Measurements from ENCODE around the gene MATN4. TPM values are rescaled to one million over a fixed set of nuclear protein-coding genes. Genes with fewer than 3 reads are reported as not detected.

Gene MATN4
- total and polyA plus RNA-seq, 2 of the 4 experiments (the other 2 are of a cell fraction): 0.12 TPM; not detected in 1

- H3K56ac ChIP-seq (ENCODE audit: extremely low read depth, insufficient read depth, low read length): peak overlapping the region; percentile 24
- H2BK15ac ChIP-seq (ENCODE audit: low read depth, low read length): peak overlapping the region; percentile 32; the same call in 2 of the 3 replicates
- no TSS peak for BruUV-seq (replicated peaks)
- peaks cover 42% of the 10 kb centered on the region for H4K20me1 ChIP-seq (ENCODE audit: insufficient read depth, low read length)
- dilution Hi-C loops (cut with HindIII; ENCODE audit: low sequenced_read_pairs, unreplicated experiment): no loop called here
- no peaks in the 10 kb centered on the region for H3K9me3 ChIP-seq (ENCODE audit: control insufficient read depth, insufficient read depth, low read length)
- no peak for DNase-seq
- peak overlapping the region; percentile 80 for H4K91ac ChIP-seq (ENCODE audit: insufficient read depth, low read depth, low read length)
- H3K27ac ChIP-seq (ENCODE audit: insufficient read depth, low read length): peak overlapping the region; percentile 91
- H4K8ac ChIP-seq (ENCODE audit: low read depth in 2 of 2, low read length in 2 of 2): peak overlapping the region; percentile 32 to 43; a peak in 2 of 4 replicates
- H3K4me2 ChIP-seq (ENCODE audit: low read depth, low read length): peak overlapping the region; percentile 80
- peak overlapping the region; percentile 92 for H3K23ac ChIP-seq (ENCODE audit: low read depth, low read length)
- H3K36me3 ChIP-seq (ENCODE audit: control insufficient read depth, insufficient read depth, low read length): peaks cover 16% of the 10 kb centered on the region
- H2AK5ac ChIP-seq (ENCODE audit: low read depth, low read length): peak overlapping the region; percentile 63; the same call in 1 of the 2 replicates
- H3K79me1 ChIP-seq (ENCODE audit: low read depth in 1 of 2, low read length in 2 of 2): peaks cover 0 to 74% of the 10 kb centered on the region in 2 experiments; a peak in 3 of 4 replicates
- H3K14ac ChIP-seq (replicated peaks; ENCODE audit: low read depth, low read length): peak overlapping the region; percentile 94
- H3K4ac ChIP-seq (ENCODE audit: low read depth, low read length): peak overlapping the region; percentile 54
- 100% methylated on average over 1 of the region's 9 CpGs; no CpG with 5 or more reads in 1 of the 2 experiments for WGBS, 2 experiments (ENCODE audit: extremely low coverage in 2 of 2, insufficient read length in 1 of 2)
- H2AFZ ChIP-seq (replicated peaks; ENCODE audit: low read length, poor library complexity): no peak overlapping the region
- no peak for ATAC-seq (ENCODE audit: low read depth)
- peak overlapping the region; percentile 74 for H3K4me3 ChIP-seq (ENCODE audit: insufficient read depth, low read depth, low read length)
- no peaks in the 10 kb centered on the region for H3K27me3 ChIP-seq (ENCODE audit: control insufficient read depth, insufficient read depth, low read length)
- peaks cover 48% of the 10 kb centered on the region for H3K4me1 ChIP-seq (ENCODE audit: control insufficient read depth, insufficient read depth, low read length)
- peak overlapping the region; percentile 57; the same call in 1 of the 2 replicates for H2BK20ac ChIP-seq (ENCODE audit: low read depth, low read length)
- H2BK120ac ChIP-seq (ENCODE audit: low read depth, low read length): peak overlapping the region; percentile 84
- intact Hi-C loops (cut with micrococcal nuclease): no loop called here
- peak overlapping the region; percentile 39; the same call in 1 of the 2 replicates for H4K5ac ChIP-seq (ENCODE audit: low read depth, low read length)
- ChIA-PET CTCF (no interaction called here), POLR2A (ENCODE audit: unreplicated experiment) (interaction anchor here (1.3 to 1.9 kb wide), 3 partner anchors 10 to 426 kb away, joined by 3 to 5 read pairs (median 4); no protein-coding TSS in a partner anchor)
- peak overlapping the region; percentile 95 for H3K9ac ChIP-seq (ENCODE audit: low read depth, low read length)
- in situ Hi-C loops (cut with MboI; ENCODE audit: low sequenced_read_pairs): loop anchor here (25.0 kb wide), 1 partner anchor 567 kb away; the partner anchor contains the start of gene PLTP
- H2AK9ac ChIP-seq (replicated peaks; ENCODE audit: low read depth, low read length, poor library complexity): peak overlapping the region; percentile 43
- TF ChIP-seq MXI1 (IDR thresholded peaks at IDR 0.05; ENCODE audit: borderline replicate concordance, low read depth, low read length) (no peak), SMC3 (IDR thresholded peaks at IDR 0.05; ENCODE audit: low read depth, low read length) (no peak), NFE2L2 (IDR thresholded peaks at IDR 0.05; ENCODE audit: low read depth, low read length) (no peak), CTCF (conservative IDR thresholded peaks at IDR 0.05; ENCODE audit: low read depth, low read length) (no peak), POLR2A (IDR thresholded peaks at IDR 0.05; ENCODE audit: low read depth, low read length) (no peak; the same call in none of the 2 replicates)
- peaks cover 20% of the 10 kb centered on the region; the same call in 1 of the 2 replicates for H3K9me1 ChIP-seq (ENCODE audit: insufficient read depth, low read length)
- peak overlapping the region; percentile 54 for H3K18ac ChIP-seq (ENCODE audit: low read depth, low read length)
- peak overlapping the region; percentile 73 for H2BK5ac ChIP-seq (ENCODE audit: low read depth, low read length, poor library complexity, severe bottlenecking)
Observed at GRCh38 chr20:45345104-45345936, 37.2 kb upstream of the MATN4 start.

Data from IMR-90 (cell line).